Pancreas (tissue), 10 donors: ENCODE results near the gene MRPL9. TPM values are rescaled to one million over a fixed set of nuclear protein-coding genes. Genes with fewer than 3 reads are reported as not detected.

Experiments used
- ATAC-seq, 4 donors: fragments of 200-7000 bp; cut with Tn5 transposase; one replicate each; pipeline versions ENCODE4 v1.8.0 to v1.9.1; 2020; ENCODE audit warnings: mild to moderate bottlenecking in 4 of 4, moderate library complexity in 4 of 4
- DNase-seq, 6 donors: peaks; one replicate each; pipeline ENCODE4 v3.0.0-alpha.2; 2020
- FAIRE-seq: peaks from 2 replicates; lab custom pipeline; 2012; peaks lifted over from hg19 to GRCh38; lab: Jason Lieb, UNC
- H3K27ac ChIP-seq, 4 donors: fragments of 200-600 bp; sonication (generic); 1 replicate in 3 of 4; 2 replicates in 1 of 4; pipeline versions ENCODE4 v1.5.0 to v1.8.0; 2020
- H3K27me3 ChIP-seq, 4 donors: fragments of 200-600 bp; one replicate each; pipeline ENCODE4 v1.8.0; 2021
- H3K36me3 ChIP-seq, 3 donors: fragments of 200-600 bp; sonication (generic) in 1 of 3; one replicate each; pipeline versions ENCODE4 v1.5.0 to v1.8.0; 2020 to 2021
- H3K4me1 ChIP-seq, 3 donors: fragments of 200-600 bp; one replicate each; pipeline ENCODE4 v1.8.0; 2021
- H3K4me3 ChIP-seq, 4 donors: fragments of 200-600 bp; sonication (generic) in 2 of 4; one replicate each; pipeline versions ENCODE4 v1.5.0 to v1.8.0; 2020 to 2021
- H3K9me3 ChIP-seq, 4 donors: fragments of 200-600 bp; one replicate each; pipeline ENCODE4 v1.8.0; 2021
- WGBS, 2 donors: extraction: QIAGEN DNeasy Blood & Tissue Kit; methylation state at CpG; one replicate each; pipeline ENCODE4 v1.1.7; 2013; 5-methylcytosine and 5-hydroxymethylcytosine counted together
- intact Hi-C, 3 donors: fragments of 100-400 bp; cut with DNase I; formaldehyde crosslinking; loops; one replicate each; pipeline versions ENCODE4 v1.11.1 to v1.14.2; 2022
- polyA plus RNA-seq, 2 donors: library from polyadenylated mRNA; stranded (reverse); fragments of 200-250 nt; gene quantifications; one replicate each; pipeline ENCODE4 v1.2.3, GENCODE V29; 2013
- total RNA-seq, 6 donors: library from RNA; stranded (reverse); fragmentation: NEBNext Ultra II Directional in 4 of 6; extraction: Animal tissue kit (Norgen Biotek cat#: 25700) in 4 of 6; gene quantifications; one replicate each; pipeline versions ENCODE4 v1.2.1 to v1.2.4, GENCODE V29; 2021 to 2023
- TF ChIP-seq, protein P1 (sequence below), 4 donors: fragments of 200-600 bp; sonication (generic) in 3 of 4; IDR thresholded peaks; one replicate each; pipeline versions ENCODE4 v1.5.0 to v1.8.0; 2021; ENCODE audit warnings: antibody characterized with exemption in 4 of 4
- donor health status: healthy with polysubstance abuse.
- donor health status: DM: no; HTN: no; CAD: no; lungs with moderate emphysema.
- donor health status: DM: no; HTN: no; CAD: no.
- donor health status: control.
- donor health status: control.
- donor health status: Bipolar disorder and iron deficiency.
- donor health status: DM: yes; HTN: yes; CAD: no.
- donor health status: DM: no; HTN: no; CAD: no.
- donor health status: DM: no; HTN: no; CAD: no.
- donor health status: DM: yes; HTN: yes; CAD: no.

Gene MRPL9
- total and polyA plus RNA-seq, 8 donors = 21.8 to 61.9 (median 26.5) TPM

DNA sequence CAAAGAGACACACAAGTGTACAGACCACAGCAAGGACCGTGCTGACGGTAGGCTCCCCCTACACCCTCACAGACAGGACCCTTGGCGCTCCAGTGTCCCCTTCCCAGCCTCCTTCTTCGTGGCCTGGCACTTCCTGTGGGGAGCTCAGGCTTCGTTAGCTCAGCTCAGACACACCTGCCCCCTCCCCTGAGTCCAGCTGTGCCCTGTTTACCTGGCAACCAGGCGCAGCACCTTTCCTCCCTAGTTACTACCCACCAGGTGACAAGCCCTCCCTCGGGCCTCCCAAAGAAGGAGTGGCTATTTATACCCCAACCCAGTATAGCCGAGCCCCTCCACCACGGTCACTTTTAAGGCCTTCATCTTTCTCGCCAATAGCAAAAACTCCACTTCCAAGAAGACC lies 51.3 kb downstream of the MRPL9 start:
- no peaks in the 10 kb centered on the region for H3K36me3 ChIP-seq
- no peak overlapping the region for H3K4me3 ChIP-seq
- DNase-seq = no peak
- TF ChIP-seq, protein P1, sequence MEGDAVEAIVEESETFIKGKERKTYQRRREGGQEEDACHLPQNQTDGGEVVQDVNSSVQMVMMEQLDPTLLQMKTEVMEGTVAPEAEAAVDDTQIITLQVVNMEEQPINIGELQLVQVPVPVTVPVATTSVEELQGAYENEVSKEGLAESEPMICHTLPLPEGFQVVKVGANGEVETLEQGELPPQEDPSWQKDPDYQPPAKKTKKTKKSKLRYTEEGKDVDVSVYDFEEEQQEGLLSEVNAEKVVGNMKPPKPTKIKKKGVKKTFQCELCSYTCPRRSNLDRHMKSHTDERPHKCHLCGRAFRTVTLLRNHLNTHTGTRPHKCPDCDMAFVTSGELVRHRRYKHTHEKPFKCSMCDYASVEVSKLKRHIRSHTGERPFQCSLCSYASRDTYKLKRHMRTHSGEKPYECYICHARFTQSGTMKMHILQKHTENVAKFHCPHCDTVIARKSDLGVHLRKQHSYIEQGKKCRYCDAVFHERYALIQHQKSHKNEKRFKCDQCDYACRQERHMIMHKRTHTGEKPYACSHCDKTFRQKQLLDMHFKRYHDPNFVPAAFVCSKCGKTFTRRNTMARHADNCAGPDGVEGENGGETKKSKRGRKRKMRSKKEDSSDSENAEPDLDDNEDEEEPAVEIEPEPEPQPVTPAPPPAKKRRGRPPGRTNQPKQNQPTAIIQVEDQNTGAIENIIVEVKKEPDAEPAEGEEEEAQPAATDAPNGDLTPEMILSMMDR (IDR thresholded peaks at IDR 0.05) = no peak
- no peaks in the 10 kb centered on the region for H3K4me1 ChIP-seq
- WGBS, 2 donors = 69 to 75% methylated on average over 10 of the region's 10 CpGs
- no peak overlapping the region for H3K27ac ChIP-seq
- intact Hi-C loops = no loop called here
- peak in 2 of 4 donors; percentile 35 to 49 for ATAC-seq
- no peaks in the 10 kb centered on the region for H3K9me3 ChIP-seq
- H3K27me3 ChIP-seq = no peaks in the 10 kb centered on the region
- FAIRE-seq = no peak

DNA sequence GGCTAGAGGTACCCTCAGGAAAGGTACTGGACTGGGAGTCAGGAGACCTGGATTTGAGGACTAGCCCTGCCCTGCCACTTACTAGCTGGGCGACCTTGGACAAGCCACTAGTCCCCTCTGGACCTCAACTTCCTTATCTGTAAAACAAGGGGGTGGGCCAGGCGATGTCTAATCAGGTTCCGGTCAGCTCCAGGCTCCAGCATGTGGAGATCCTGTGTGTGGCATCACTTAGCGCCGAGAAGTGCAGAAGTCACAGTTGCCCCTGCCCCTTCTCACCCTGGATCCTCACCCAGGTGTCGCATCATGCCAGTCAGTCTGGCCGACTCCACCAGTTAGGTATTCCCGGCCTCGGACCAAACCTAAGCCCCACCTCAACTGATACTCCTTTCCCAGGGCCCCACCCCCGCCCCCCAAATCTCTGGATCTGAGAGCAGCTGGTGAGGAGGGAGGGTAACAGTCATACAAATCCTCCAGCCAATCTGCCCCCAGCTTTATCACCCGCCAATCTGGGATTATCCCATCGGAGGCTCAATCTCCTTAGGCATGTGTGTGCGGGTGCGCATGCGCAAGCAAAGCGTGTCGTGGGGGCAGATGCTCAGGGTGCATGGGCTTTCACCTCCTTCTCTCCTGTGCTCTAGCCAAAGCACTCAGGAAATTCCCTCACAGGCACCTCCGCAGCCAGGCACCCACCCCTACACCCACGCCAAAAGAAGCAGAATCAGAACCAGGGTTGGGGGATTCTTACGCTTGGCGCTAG lies 52.1 kb downstream of the MRPL9 start:
- no peak for ATAC-seq

DNA sequence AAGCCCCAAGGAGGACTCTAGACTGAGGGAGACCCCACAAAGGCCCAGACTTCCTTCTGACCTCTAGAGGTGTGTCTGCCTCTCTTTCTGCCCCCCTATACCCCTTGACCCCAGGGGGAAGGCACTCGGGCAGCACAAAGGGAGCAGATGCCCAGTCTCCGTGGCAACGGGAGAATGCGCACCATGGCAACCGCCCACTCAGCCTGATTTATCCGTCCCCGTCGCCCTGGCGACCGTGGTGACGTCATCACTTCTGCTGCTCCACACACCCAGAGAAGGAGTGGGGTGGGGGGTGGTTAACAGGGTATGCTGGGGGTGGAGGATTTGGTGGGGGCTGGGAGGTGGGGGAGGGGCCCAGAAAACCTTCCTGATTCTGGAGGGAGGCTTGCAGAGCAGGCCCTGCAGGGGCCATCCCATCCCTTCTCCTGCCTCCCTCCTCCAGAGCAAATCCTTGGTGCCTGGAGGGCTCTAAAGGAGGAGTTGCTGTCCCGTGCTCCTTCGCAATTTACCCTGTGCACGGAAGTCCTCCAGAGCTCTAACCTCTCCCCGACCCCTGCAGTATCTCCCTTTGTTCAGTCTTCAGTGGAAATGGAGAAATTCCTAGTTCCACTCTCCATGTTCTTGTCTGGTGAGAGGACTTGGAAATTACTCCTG lies 53.0 kb downstream of the MRPL9 start:
- intact Hi-C loops = no loop called here
- H3K27me3 ChIP-seq = no peaks in the 10 kb centered on the region
- ATAC-seq = peak in 2 of 4 donors; percentile 56 to 57
- FAIRE-seq = no peak
- no peaks in the 10 kb centered on the region for H3K4me1 ChIP-seq
- 47 to 57% methylated on average over 15 of the region's 15 CpGs for WGBS, 2 donors
- H3K9me3 ChIP-seq = no peaks in the 10 kb centered on the region
- no peak overlapping the region for H3K4me3 ChIP-seq
- no peak overlapping the region for H3K27ac ChIP-seq
- TF ChIP-seq, protein P1 (IDR thresholded peaks at IDR 0.05) = no peak
- DNase-seq = peak in 3 of 6 donors; percentile 34 to 58 (median 37)
- H3K36me3 ChIP-seq = no peaks in the 10 kb centered on the region

More for the DNA sequence above, 52.1 kb downstream of the MRPL9 start:
- DNase-seq (no peak), FAIRE-seq (no peak)
- no peaks in the 10 kb centered on the region for H3K27me3 ChIP-seq
- H3K4me3 ChIP-seq = no peak overlapping the region
- no peaks in the 10 kb centered on the region for H3K36me3 ChIP-seq
- TF ChIP-seq, protein P1 (IDR thresholded peaks at IDR 0.05) = no peak
- no peaks in the 10 kb centered on the region for H3K4me1 ChIP-seq
- no peaks in the 10 kb centered on the region for H3K9me3 ChIP-seq
- WGBS, 2 donors = 78 to 81% methylated on average over 21 of the region's 21 CpGs
- H3K27ac ChIP-seq = no peak overlapping the region
- intact Hi-C loops = no loop called here

Other genes starting within 250 kb of the MRPL9 start
- 10 to 100 TPM in 5 of 6 donors, 1 to 10 TPM in 1; 8.2 to 16.1 (median 11.6) TPM for gene TUFT1, start 223.2 kb downstream of the MRPL9 start, total RNA-seq
- gene TUFT1, start 223.2 kb downstream of the MRPL9 start, polyA plus RNA-seq = 1 to 10 TPM; 7.1 to 8.5 TPM
- 10 to 100 TPM; 10.2 to 23.4 (median 13.0) TPM for gene SNX27, start 151.4 kb downstream of the MRPL9 start, total RNA-seq
- 1 to 10 TPM; 5.9 to 6.5 TPM for gene SNX27, start 151.4 kb downstream of the MRPL9 start, polyA plus RNA-seq
- 1 to 10 TPM; 1.1 to 8.6 (median 3.6) TPM for gene CELF3, start 46.7 kb downstream of the MRPL9 start, total RNA-seq
- gene CELF3, start 46.7 kb downstream of the MRPL9 start, polyA plus RNA-seq = 10 to 100 TPM; 39.2 to 76.3 TPM
- under 1 TPM in 4 of 6 donors, not detected in 2; 0.56 to 0.69 (median 0.63) TPM for gene RIIAD1, start 42.0 kb downstream of the MRPL9 start, total RNA-seq
- 1 to 10 TPM; 3.7 to 7.5 TPM for gene RIIAD1, start 42.0 kb downstream of the MRPL9 start, polyA plus RNA-seq
- 1 to 10 TPM; 2.6 to 7.5 (median 4.1) TPM for gene TDRKH, start 27.0 kb upstream of the MRPL9 start, total RNA-seq
- gene TDRKH, start 27.0 kb upstream of the MRPL9 start, polyA plus RNA-seq = 1 to 10 TPM; 2.6 to 4.2 TPM
- gene LINGO4, start 41.9 kb upstream of the MRPL9 start, total RNA-seq = under 1 TPM; 0.15 to 0.52 (median 0.26) TPM
- under 1 TPM; 0.27 to 0.89 TPM for gene LINGO4, start 41.9 kb upstream of the MRPL9 start, polyA plus RNA-seq
- 10 to 100 TPM; 11.9 to 28.8 (median 23.1) TPM for gene RORC, start 68.3 kb upstream of the MRPL9 start, total RNA-seq
- gene RORC, start 68.3 kb upstream of the MRPL9 start, polyA plus RNA-seq = 10 to 100 TPM; 17.1 to 36.7 TPM
- gene C2CD4D, start 76.3 kb upstream of the MRPL9 start, total RNA-seq = 1 to 10 TPM in 1 of 6 donors, under 1 TPM in 5; 0.35 to 1.2 (median 0.59) TPM
- gene C2CD4D, start 76.3 kb upstream of the MRPL9 start, polyA plus RNA-seq = under 1 TPM; 0.40 to 0.68 TPM
- gene THEM5, start 90.2 kb upstream of the MRPL9 start, total RNA-seq = under 1 TPM in 1 of 6 donors, not detected in 5; 0.17 TPM
- gene THEM5, start 90.2 kb upstream of the MRPL9 start, polyA plus RNA-seq = not detected
- 10 to 100 TPM in 1 of 6 donors, 1 to 10 TPM in 5; 6.1 to 11.3 (median 8.0) TPM for gene THEM4, start 146.0 kb upstream of the MRPL9 start, total RNA-seq
- gene THEM4, start 146.0 kb upstream of the MRPL9 start, polyA plus RNA-seq = 10 to 100 TPM; 17.8 to 27.8 TPM
- gene S100A10, start 230.4 kb upstream of the MRPL9 start, total RNA-seq = 100 to 1,000 TPM in 2 of 6 donors, 10 to 100 TPM in 4; 34.3 to 211 (median 74.6) TPM
- gene S100A10, start 230.4 kb upstream of the MRPL9 start, polyA plus RNA-seq = 100 to 1,000 TPM; 203 to 269 TPM